HG02973 (cell line): ENCODE measurements around the gene TNRC18.

Experiments
- ATAC-seq: cut with Tn5 transposase; IDR thresholded peaks from one replicate; pipeline ENCODE4 v1.9.1; 2021; ENCODE audit warnings: moderate library complexity; ENCODE audit not compliant: unreplicated experiment

The TNRC18 gene

GRCh38 chr7:5428478-5429252, 5.0 kb upstream of the TNRC18 start:
- ATAC-seq = no peak

- no peak for ATAC-seq
These were observed 2.5 kb upstream of the TNRC18 start for GRCh38 chr7:5426226-5426475.

GRCh38 chr7:5425507-5426225, 2.0 kb upstream of the TNRC18 start:
- ATAC-seq = no peak

- no peak for ATAC-seq
These were observed 1.3 kb upstream of the TNRC18 start for GRCh38 chr7:5424749-5425506.

GRCh38 chr7:5423976-5424748, 528 bp upstream of the TNRC18 start:
- ATAC-seq = no peak

- ATAC-seq = no peak
These were observed 983 bp downstream of the TNRC18 start for GRCh38 chr7:5422396-5423305.

GRCh38 chr7:5421714-5422395, 1.8 kb downstream of the TNRC18 start:
- no peak for ATAC-seq

- no peak for ATAC-seq
These were observed 2.5 kb downstream of the TNRC18 start for GRCh38 chr7:5420881-5421713.

GRCh38 chr7:5420067-5420880, 3.4 kb downstream of the TNRC18 start:
- ATAC-seq = no peak

- ATAC-seq = no peak
These were observed 4.0 kb downstream of the TNRC18 start for GRCh38 chr7:5419539-5420066.

- no peak for ATAC-seq
These were observed 5.4 kb downstream of the TNRC18 start for GRCh38 chr7:5418285-5418582.

- no peak for ATAC-seq
These were observed 6.2 kb downstream of the TNRC18 start for GRCh38 chr7:5417106-5418071.

- ATAC-seq = no peak
These were observed 8.7 kb downstream of the TNRC18 start for GRCh38 chr7:5414916-5415315.

- no peak for ATAC-seq
These were observed 10.2 kb downstream of the TNRC18 start for GRCh38 chr7:5413449-5413786.

- ATAC-seq = no peak
These were observed 14.9 kb downstream of the TNRC18 start for GRCh38 chr7:5408777-5409176.

- no peak for ATAC-seq
These were observed 16.4 kb downstream of the TNRC18 start for GRCh38 chr7:5406957-5407945.
